Body of pancreas (tissue), 4 donors: Measurements from ENCODE around the gene CREG2. TPM values are rescaled to one million over a fixed set of nuclear protein-coding genes. Genes with fewer than 3 reads are reported as not detected.

ENCODE experiments used
- ATAC-seq: fragments of 150-250 bp; one replicate; pipeline ENCODE4 v1.9.1; 2016
- DNase-seq, 4 donors: peaks; one replicate each; pipeline ENCODE4 v3.0.0-alpha.2; 2019
- H3K27ac ChIP-seq, 4 donors: fragments of 200-600 bp; sonication (generic); 1 replicate in 3 of 4; 2 replicates in 1 of 4; pipeline versions ENCODE4 v1.5.1 to v1.6.1; 2016 to 2019; ENCODE audit warnings: mild to moderate bottlenecking in 1 of 4, mixed read lengths in 1 of 4, moderate library complexity in 1 of 4
- H3K27me3 ChIP-seq, 2 donors: fragments of 200-600 bp; sonication (generic); one replicate each; pipeline ENCODE4 v1.6.0; 2016; ENCODE audit warnings: mild to moderate bottlenecking in 1 of 2
- H3K36me3 ChIP-seq, 2 donors: fragments of 200-600 bp; sonication (generic); replicated peaks in 1 of 2; 2 replicates each; pipeline ENCODE4 v1.5.1; 2016; ENCODE audit warnings: low read depth in 2 of 2; ENCODE audit not compliant: insufficient read depth in 1 of 2
- H3K4me1 ChIP-seq: fragments of 200-600 bp; sonication (generic); one replicate; pipeline ENCODE4 v1.6.0; 2016
- H3K4me3 ChIP-seq, 2 donors: fragments of 200-600 bp; sonication (generic); 1 replicate in 1 of 2; 2 replicates in 1 of 2; pipeline ENCODE4 v1.5.1; 2016 to 2019
- H3K9me3 ChIP-seq, 3 donors: fragments of 200-600 bp; sonication (generic); 1 replicate in 2 of 3; 2 replicates in 1 of 3; pipeline ENCODE4 v1.5.1; 2016
- CTCF ChIP-seq, 7 experiments: fragments of 450-650 bp in 4 of 7; fragments of 200-600 bp in 3 of 7; sonication (generic) in 3 of 7; IDR thresholded peaks; one replicate each; pipeline ENCODE4 v1.5.1; 2016 to 2019; ENCODE audit warnings: antibody characterized with exemption in 7 of 7
- POLR2A ChIP-seq, 3 donors: fragments of 450-650 bp; IDR thresholded peaks; one replicate each; pipeline ENCODE4 v1.6.1; 2016; ENCODE audit warnings: antibody characterized with exemption in 3 of 3, mild to moderate bottlenecking in 2 of 3
- WGBS, 2 donors: methylation state at CpG; one replicate each; pipeline ENCODE4 v1.1.5; 2017; 5-methylcytosine and 5-hydroxymethylcytosine counted together
- intact Hi-C: fragments of 100-400 bp; cut with DNase I; formaldehyde crosslinking; loops from one replicate; pipeline ENCODE4 v1.15.1; 2023
- total RNA-seq, 2 donors: library from RNA; depleted of rRNA; stranded (reverse); fragments of >200 nt; gene quantifications; one replicate each; pipeline ENCODE4 v1.1.0, GENCODE V29; 2016

Gene CREG2
- total RNA-seq, 2 donors from 2014 or later, result not detected

GRCh38 chr2:101374821-101375561, 12.3 kb downstream of the CREG2 start:
- intact Hi-C loops, result no loop called here
- DNase-seq (no peak), ATAC-seq (no peak)
- Histone ChIP-seq H3K4me1 (no peaks in the 10 kb centered on the region), H3K4me3 (no peak overlapping the region), H3K9me3 (no peaks in the 10 kb centered on the region), H3K27ac (no peak overlapping the region), H3K27me3 (no peaks in the 10 kb centered on the region), H3K36me3 (no peaks in the 10 kb centered on the region)
- no peak for TF ChIP-seq CTCF (IDR thresholded peaks at IDR 0.05)
- TF ChIP-seq POLR2A (IDR thresholded peaks at IDR 0.05), result no peak
- 82 to 96% methylated on average over 7 of the region's 7 CpGs for WGBS, 2 donors

- no peaks in the 10 kb centered on the region for H3K9me3 ChIP-seq
- WGBS, 2 donors, result 57 to 68% methylated on average over 1 of the region's 1 CpG
- H3K27me3 ChIP-seq, result no peaks in the 10 kb centered on the region
- intact Hi-C loops, result no loop called here
- DNase-seq (no peak), ATAC-seq (no peak)
- H3K4me3 ChIP-seq, result no peak overlapping the region
- H3K4me1 ChIP-seq, result no peaks in the 10 kb centered on the region
- no peaks in the 10 kb centered on the region for H3K36me3 ChIP-seq
- TF ChIP-seq POLR2A (IDR thresholded peaks at IDR 0.05), result no peak
- no peak for TF ChIP-seq CTCF (IDR thresholded peaks at IDR 0.05)
- H3K27ac ChIP-seq, result no peak overlapping the region
Measured at GRCh38 chr2:101372792-101373191, 14.5 kb downstream of the CREG2 start.

- no peak overlapping the region for H3K4me3 ChIP-seq
- H3K36me3 ChIP-seq, result no peaks in the 10 kb centered on the region
- no peaks in the 10 kb centered on the region for H3K9me3 ChIP-seq
- no peak for TF ChIP-seq POLR2A (IDR thresholded peaks at IDR 0.05)
- TF ChIP-seq CTCF (IDR thresholded peaks at IDR 0.05), result no peak
- H3K27me3 ChIP-seq, result no peaks in the 10 kb centered on the region
- WGBS, 2 donors, result 48 to 59% methylated on average over 4 of the region's 4 CpGs
- H3K4me1 ChIP-seq, result no peaks in the 10 kb centered on the region
- ATAC-seq (no peak), DNase-seq (no peak)
- no peak overlapping the region for H3K27ac ChIP-seq
- intact Hi-C loops, result no loop called here
Measured at GRCh38 chr2:101371636-101372035, 15.7 kb downstream of the CREG2 start.

DNA sequence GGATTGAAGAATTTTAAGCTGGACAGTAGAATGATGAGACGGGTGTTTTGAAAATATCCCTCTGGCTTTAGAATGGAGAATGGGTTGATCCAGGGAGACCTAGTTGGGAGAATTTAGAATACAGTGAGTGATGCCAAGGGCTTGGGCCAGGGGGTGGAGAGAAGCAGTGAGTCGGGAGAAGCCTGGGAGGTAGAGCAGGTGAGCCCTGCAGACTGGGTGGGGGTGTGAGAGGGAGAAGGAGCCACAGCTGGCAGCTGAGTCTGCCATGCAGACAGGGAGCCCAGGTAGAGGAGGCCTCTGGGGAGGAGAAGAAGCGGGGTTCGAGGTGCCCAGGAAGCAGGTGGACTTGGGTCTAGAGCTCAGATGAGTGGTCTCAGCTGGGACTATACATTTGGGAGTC, 18.2 kb downstream of the CREG2 start:
- Histone ChIP-seq H3K27me3 (no peaks in the 10 kb centered on the region), H3K4me1 (no peaks in the 10 kb centered on the region), H3K9me3 (no peaks in the 10 kb centered on the region), H3K4me3 (no peak overlapping the region), H3K36me3 (no peaks in the 10 kb centered on the region), H3K27ac (no peak overlapping the region)
- intact Hi-C loops, result no loop called here
- 63 to 66% methylated on average over 4 of the region's 4 CpGs for WGBS, 2 donors
- ATAC-seq, result no peak
- DNase-seq, result peak in 2 of 4 donors; percentile 19 to 23
- TF ChIP-seq CTCF (IDR thresholded peaks at IDR 0.05) (no peak), POLR2A (IDR thresholded peaks at IDR 0.05) (no peak)

DNA sequence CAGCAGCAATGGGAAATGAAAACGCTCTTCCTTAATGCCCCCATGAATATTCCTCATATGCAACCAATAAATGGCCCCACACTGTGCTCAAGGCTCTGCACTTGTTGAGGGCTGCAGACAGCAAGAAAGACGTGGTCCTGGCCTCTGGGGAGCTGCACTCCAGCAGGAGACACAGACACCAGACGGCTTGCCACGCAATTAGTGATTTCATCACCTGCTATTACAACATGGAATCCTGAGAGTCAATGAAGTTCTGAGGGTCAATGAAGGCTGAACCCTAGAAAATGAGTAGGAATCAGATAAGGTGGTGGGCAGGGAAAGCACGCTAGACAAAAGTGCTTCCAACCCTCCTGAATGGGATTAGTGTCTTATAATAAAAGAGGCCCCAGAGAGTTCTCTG, 18.9 kb downstream of the CREG2 start:
- ATAC-seq (no peak), DNase-seq (no peak)
- 79 to 82% methylated on average over 5 of the region's 5 CpGs for WGBS, 2 donors
- no peak for TF ChIP-seq POLR2A (IDR thresholded peaks at IDR 0.05)
- TF ChIP-seq CTCF (IDR thresholded peaks at IDR 0.05), result no peak
- no peaks in the 10 kb centered on the region for H3K9me3 ChIP-seq
- intact Hi-C loops, result no loop called here
- no peaks in the 10 kb centered on the region for H3K36me3 ChIP-seq
- no peak overlapping the region for H3K4me3 ChIP-seq
- H3K27ac ChIP-seq, result no peak overlapping the region
- no peaks in the 10 kb centered on the region for H3K27me3 ChIP-seq
- H3K4me1 ChIP-seq, result no peaks in the 10 kb centered on the region
